CD4-positive, alpha-beta T cell (primary cell): ENCODE measurements around the gene KCNJ13. TPM values are rescaled to one million over a fixed set of nuclear protein-coding genes. Genes with fewer than 3 reads are reported as not detected.

Source experiments
- ATAC-seq: fragments of 200-7000 bp; cut with Tn5 transposase; one replicate; pipeline ENCODE4 v1.10.0; 2022; ENCODE audit warnings: mild to moderate bottlenecking; ENCODE audit not compliant: poor library complexity
- CTCF ChIA-PET: fragments of 350-600 bp; sonication (Branson Sonifier 250); formaldehyde crosslinking; loops from one replicate; lab custom pipeline; 2021; ENCODE audit warnings: antibody characterized with exemption, inconsistent platforms; lab: Charles Lee
- POLR2A ChIA-PET: fragments of 350-600 bp; sonication (Branson Sonifier 250); formaldehyde crosslinking; loops from one replicate; lab custom pipeline; 2021; ENCODE audit warnings: antibody characterized with exemption, inconsistent platforms; lab: Charles Lee
- DNase-seq, 14 experiments: peaks; one replicate each; pipeline ENCODE4 v3.0.0-alpha.2; 2013 to 2020; ENCODE audit warnings: mixed read lengths in 2 of 14
- H3K27ac ChIP-seq, 2 donors: one replicate each; pipeline versions ENCODE4 v1.5.1 to v1.7.0; 2013; ENCODE audit warnings: low read length in 2 of 2, low read depth in 1 of 2, mild to moderate bottlenecking in 1 of 2
- H3K27me3 ChIP-seq, 2 experiments: 1 replicate in 1 of 2; 2 replicates in 1 of 2; pipeline versions ENCODE4 v1.6.1 to v1.7.0; 2013; ENCODE audit warnings: low read length in 2 of 2, control low read depth in 1 of 2, mild to moderate bottlenecking in 1 of 2, moderate library complexity in 1 of 2; ENCODE audit not compliant: insufficient read depth in 2 of 2, control insufficient read depth in 1 of 2
- H3K36me3 ChIP-seq: one replicate; pipeline ENCODE4 v1.6.1; 2013; ENCODE audit warnings: low read length, control low read depth; ENCODE audit not compliant: insufficient read depth
- H3K4me1 ChIP-seq: one replicate; pipeline ENCODE4 v1.6.1; 2013; ENCODE audit warnings: low read length, control low read depth; ENCODE audit not compliant: insufficient read depth
- H3K4me3 ChIP-seq: one replicate; pipeline ENCODE4 v1.5.1; 2013; ENCODE audit warnings: mild to moderate bottlenecking, low read length, moderate library complexity
- H3K9me3 ChIP-seq, 2 experiments: 1 replicate in 1 of 2; 2 replicates in 1 of 2; pipeline versions ENCODE4 v1.6.1 to v1.7.0; 2013; ENCODE audit warnings: low read length in 2 of 2, mild to moderate bottlenecking in 2 of 2, control low read depth in 1 of 2, moderate library complexity in 1 of 2; ENCODE audit not compliant: control insufficient read depth in 1 of 2, insufficient read depth in 1 of 2
- H3K27ac Mint-ChIP-seq: one replicate; pipeline ENCODE4 v1.8.0; 2020; ENCODE audit warnings: mixed read lengths
- H3K27me3 Mint-ChIP-seq: one replicate; pipeline ENCODE4 v1.8.0; 2021; ENCODE audit warnings: mixed read lengths
- H3K36me3 Mint-ChIP-seq: one replicate; pipeline ENCODE4 v1.8.0; 2021; ENCODE audit warnings: low read depth, mixed read lengths
- H3K4me1 Mint-ChIP-seq: one replicate; pipeline ENCODE4 v1.8.0; 2021; ENCODE audit warnings: low read depth, mixed read lengths
- H3K4me3 Mint-ChIP-seq: one replicate; pipeline ENCODE4 v1.8.0; 2020; ENCODE audit warnings: mild to moderate bottlenecking, mixed read lengths
- H3K9me3 Mint-ChIP-seq: one replicate; pipeline ENCODE4 v1.8.0; 2020; ENCODE audit warnings: mixed read lengths
- CTCF ChIP-seq: fragments of 200-600 bp; IDR thresholded peaks from one replicate; pipeline ENCODE4 v1.8.0; 2022; ENCODE audit warnings: antibody characterized with exemption, mild to moderate bottlenecking
- intact Hi-C, 2 experiments: fragments of 100-400 bp; cut with DNase I in 1 of 2; cut with micrococcal nuclease in 1 of 2; formaldehyde crosslinking; loops; one replicate each; pipeline versions ENCODE4 v1.15.1 to v1.9.0; 2023 to 2025; cut with DNase I, micrococcal nuclease
- total RNA-seq, 174 experiments: library from RNA in 2 of 174; stranded (reverse) in 2 of 174; gene quantifications; one replicate each; pipeline ENCODE4 v1.2.3 and lab custom pipeline; 2021 to 2026

The KCNJ13 gene
- total RNA-seq, 2 experiments from 2014 or later: not detected

DNA sequence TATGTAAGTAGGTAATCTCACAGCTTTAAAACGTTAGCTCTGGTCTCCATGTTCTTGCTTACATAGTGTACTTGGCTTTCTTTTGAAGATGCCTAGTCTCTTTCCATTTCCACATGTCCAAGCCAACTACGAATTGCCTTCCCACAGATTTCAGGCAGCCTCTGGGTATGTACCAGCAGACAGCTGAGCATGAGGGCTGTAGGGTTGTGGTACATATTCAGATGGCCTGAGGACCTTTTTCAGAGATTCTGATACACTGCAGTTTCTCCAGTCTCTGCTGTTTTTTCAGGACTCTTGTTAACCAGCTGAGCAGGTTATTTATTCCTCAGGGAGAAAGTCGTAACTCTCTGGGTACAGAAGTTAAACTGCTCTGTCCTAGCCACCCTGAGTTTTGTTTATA lies 3.1 kb upstream of the KCNJ13 start:
- ChIA-PET CTCF (interaction anchor here (0.5 kb wide), 1 partner anchor 534 kb away, joined by 3 read pairs; no protein-coding TSS in a partner anchor), POLR2A (interaction anchor here (0.5 kb wide), 1 partner anchor 10 kb away, joined by 5 read pairs; no protein-coding TSS in a partner anchor)
- Histone ChIP-seq H3K36me3 (peaks cover 10% of the 10 kb centered on the region), H3K4me3 (no peak overlapping the region), H3K9me3 (no peaks in the 10 kb centered on the region), H3K27ac (no peak overlapping the region), H3K27me3 (no peaks in the 10 kb centered on the region), H3K4me1 (no peaks in the 10 kb centered on the region)
- no peak for TF ChIP-seq CTCF
- ATAC-seq (no peak), DNase-seq (no peak)
- Mint-ChIP-seq H3K9me3 (no peaks in the 10 kb centered on the region), H3K27me3 (no peaks in the 10 kb centered on the region), H3K4me3 (no peak overlapping the region), H3K27ac (no peak overlapping the region), H3K36me3 (peaks cover 58% of the 10 kb centered on the region), H3K4me1 (peaks cover 6% of the 10 kb centered on the region)
- intact Hi-C loops: no loop called here

GRCh38 chr2:232777276-232777675 lies 911 bp upstream of the KCNJ13 start:
- ChIA-PET POLR2A (interaction anchor here (0.6 kb wide), 1 partner anchor 30 kb away, joined by 3 read pairs; no protein-coding TSS in a partner anchor), CTCF (no interaction called here)
- no peaks in the 10 kb centered on the region for H3K27me3 Mint-ChIP-seq
- H3K9me3 Mint-ChIP-seq: no peaks in the 10 kb centered on the region
- no peak for DNase-seq
- H3K9me3 ChIP-seq: no peaks in the 10 kb centered on the region
- no peak overlapping the region for H3K27ac ChIP-seq
- peaks cover 56% of the 10 kb centered on the region for H3K36me3 Mint-ChIP-seq
- H3K4me3 Mint-ChIP-seq: no peak overlapping the region
- no peaks in the 10 kb centered on the region for H3K27me3 ChIP-seq
- no peak for TF ChIP-seq CTCF
- peaks cover 20% of the 10 kb centered on the region for H3K4me1 Mint-ChIP-seq
- peaks cover 19% of the 10 kb centered on the region for H3K36me3 ChIP-seq
- intact Hi-C loops: no loop called here
- no peaks in the 10 kb centered on the region for H3K4me1 ChIP-seq
- no peak overlapping the region for H3K27ac Mint-ChIP-seq
- no peak for ATAC-seq
- no peak overlapping the region for H3K4me3 ChIP-seq

GRCh38 chr2:232773815-232774214 lies 2.5 kb downstream of the KCNJ13 start:
- no peaks in the 10 kb centered on the region for H3K9me3 Mint-ChIP-seq
- POLR2A ChIA-PET: no interaction called here

More at GRCh38 chr2:232773815-232774214, 2.5 kb downstream of the KCNJ13 start:
- ATAC-seq (no peak), DNase-seq (no peak)
- intact Hi-C loops: no loop called here
- Histone ChIP-seq H3K4me1 (peaks cover 9% of the 10 kb centered on the region), H3K9me3 (no peaks in the 10 kb centered on the region), H3K27ac (no peak overlapping the region), H3K4me3 (no peak overlapping the region), H3K36me3 (peaks cover 24% of the 10 kb centered on the region), H3K27me3 (no peaks in the 10 kb centered on the region)
- CTCF ChIA-PET: no interaction called here
- no peak overlapping the region for H3K27ac Mint-ChIP-seq
- TF ChIP-seq CTCF: no peak
- no peaks in the 10 kb centered on the region for H3K27me3 Mint-ChIP-seq
- H3K36me3 Mint-ChIP-seq: peaks cover 70% of the 10 kb centered on the region
- H3K4me1 Mint-ChIP-seq: peaks cover 38% of the 10 kb centered on the region
- H3K4me3 Mint-ChIP-seq: no peak overlapping the region
